ENCODE results near the gene CACFD1. TPM values are rescaled to one million over a fixed set of nuclear protein-coding genes. Genes with fewer than 3 reads are reported as not detected.

The CACFD1 gene
- total RNA-seq, 4 donors from 2014 or later = 13.2 to 68.5 (median 54.4) TPM

DNA sequence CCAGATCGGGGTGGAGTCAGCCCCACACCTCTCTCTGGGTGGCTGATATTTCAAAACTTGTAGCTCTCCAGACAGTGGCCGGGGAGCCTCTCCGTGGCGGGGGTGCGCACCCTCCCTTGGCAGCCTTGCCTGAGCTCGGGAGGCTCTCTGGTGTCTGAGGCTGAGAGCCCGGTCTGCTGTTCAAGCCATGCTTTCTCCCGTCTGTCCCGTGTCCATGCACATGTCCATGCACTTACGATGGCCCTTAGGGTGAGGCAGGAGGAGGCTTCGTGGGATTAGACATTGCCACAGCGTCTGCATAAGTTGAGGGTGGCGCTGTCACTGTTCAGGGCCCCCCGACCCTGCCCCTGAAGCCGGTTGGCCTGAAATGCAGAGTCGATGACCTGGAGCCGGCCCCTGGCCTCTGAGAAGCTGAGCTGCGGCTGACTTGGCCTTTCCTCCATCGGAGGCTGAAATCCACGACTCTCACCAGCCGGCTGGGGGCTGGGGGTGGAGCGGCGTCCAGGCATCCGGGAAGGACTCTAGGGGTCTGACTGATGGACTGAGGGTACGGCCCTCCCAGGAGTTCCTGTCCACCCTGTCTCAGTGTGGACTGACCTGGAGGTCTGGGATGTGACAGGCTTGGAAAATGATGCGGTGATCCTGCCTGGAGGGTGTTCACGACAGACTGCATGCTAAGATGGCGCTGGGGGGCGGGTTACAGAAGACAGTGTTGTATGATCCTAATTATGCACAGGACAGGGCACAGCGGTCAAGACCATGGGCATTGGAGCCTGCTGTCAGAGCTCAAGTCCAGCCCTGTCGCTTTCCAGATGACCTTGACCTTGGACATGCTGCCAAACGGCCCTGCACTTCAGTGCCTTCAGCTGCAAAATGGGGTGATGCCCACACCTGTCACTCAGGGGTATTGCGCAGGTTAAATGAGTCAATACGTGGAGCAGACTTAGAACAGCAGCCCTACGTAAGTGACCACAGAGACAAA, 37.4 kb downstream of the CACFD1 start:
- Histone ChIP-seq H3K36me3 (no peaks in the 10 kb centered on the region), H3K4me1 (peaks cover 0 to 6% (median 0%) of the 10 kb centered on the region in 4 donors), H3K9me3 (peaks cover 0 to 5% (median 0%) of the 10 kb centered on the region in 4 donors), H3K27me3 (peaks cover 0 to 5% of the 10 kb centered on the region in 2 donors), H3K27ac (no peak overlapping the region), H3K4me3 (no peak overlapping the region)
- no peak for DNase-seq
- TF ChIP-seq POLR2A (IDR thresholded peaks at IDR 0.05) (no peak), CTCF (IDR thresholded peaks at IDR 0.05) (no peak)

DNA sequence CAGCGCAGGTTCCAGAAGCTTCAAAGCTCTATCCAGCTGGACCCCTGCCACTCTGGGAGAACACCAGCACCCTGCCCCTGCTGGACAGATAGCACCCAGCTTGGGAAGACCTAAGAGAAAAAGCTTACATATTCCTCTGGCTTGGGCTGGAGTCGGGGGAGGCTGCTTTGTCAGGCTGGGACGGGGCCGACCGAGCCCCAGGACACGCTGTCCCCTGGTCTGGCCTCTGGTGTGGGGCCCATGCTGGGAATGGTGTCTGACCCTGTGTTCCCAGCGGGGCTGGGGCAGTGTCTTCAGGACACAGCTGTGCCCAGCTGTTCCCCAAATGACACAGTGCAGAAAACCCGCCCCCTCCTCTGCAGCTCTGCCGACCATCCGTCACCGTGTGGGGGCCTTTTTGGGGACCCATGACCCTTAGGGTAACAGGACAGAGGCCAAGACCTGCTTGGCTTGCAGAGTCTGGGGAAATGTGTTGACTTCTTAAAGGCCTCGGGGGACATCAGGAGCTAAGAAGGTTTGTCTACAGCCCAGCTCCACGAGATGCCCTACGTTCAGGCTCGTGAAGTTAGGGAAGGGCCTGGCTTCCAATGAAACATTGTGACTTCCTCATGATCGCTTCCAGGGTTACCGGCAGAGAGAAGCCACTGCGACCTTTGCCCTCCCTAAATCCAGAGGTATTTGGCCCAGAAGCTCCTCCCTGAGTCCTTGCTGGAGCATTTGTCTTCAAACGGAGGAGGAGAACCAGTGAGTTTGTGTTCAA, 39.5 kb downstream of the CACFD1 start:
- no peak for DNase-seq
- H3K9me3 ChIP-seq = peaks cover 0 to 5% (median 0%) of the 10 kb centered on the region in 4 donors
- H3K27me3 ChIP-seq = peaks cover 0 to 5% of the 10 kb centered on the region in 2 donors
- H3K4me1 ChIP-seq = peaks cover 0 to 6% (median 0%) of the 10 kb centered on the region in 4 donors
- TF ChIP-seq CTCF (IDR thresholded peaks at IDR 0.05) (no peak), POLR2A (IDR thresholded peaks at IDR 0.05) (no peak)
- no peak overlapping the region for H3K4me3 ChIP-seq
- peak overlapping the region in 3 of 4 donors; percentile 23 to 51 (median 38) for H3K27ac ChIP-seq
- no peaks in the 10 kb centered on the region for H3K36me3 ChIP-seq

DNA sequence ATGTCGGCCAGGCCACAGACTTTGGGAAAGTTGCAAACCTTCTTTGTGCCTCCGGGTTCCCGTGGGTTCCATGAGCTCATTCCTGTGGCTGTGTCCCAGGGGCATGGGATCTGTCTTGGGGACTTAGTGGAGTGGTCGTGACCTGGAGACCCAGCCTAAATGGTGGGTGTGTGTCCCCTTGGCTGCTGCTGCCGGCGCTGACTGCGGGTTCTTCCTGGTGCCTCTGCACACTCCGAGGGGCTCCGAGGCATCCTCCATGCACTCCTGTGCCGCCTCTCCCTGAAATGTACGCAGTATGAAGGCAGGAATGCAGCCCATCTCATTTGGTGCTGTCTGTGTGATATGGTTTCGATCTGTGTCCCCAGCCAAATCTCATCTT, 40.1 kb downstream of the CACFD1 start:
- Histone ChIP-seq H3K36me3 (no peaks in the 10 kb centered on the region), H3K4me3 (no peak overlapping the region), H3K27ac (peak overlapping the region in 3 of 4 donors; percentile 23 to 51 (median 25)), H3K4me1 (peaks cover 0 to 6% (median 0%) of the 10 kb centered on the region in 4 donors), H3K9me3 (peaks cover 0 to 5% (median 0%) of the 10 kb centered on the region in 4 donors), H3K27me3 (peaks cover 0 to 5% of the 10 kb centered on the region in 2 donors)
- TF ChIP-seq POLR2A (IDR thresholded peaks at IDR 0.05) (no peak), CTCF (IDR thresholded peaks at IDR 0.05) (no peak)
- DNase-seq = no peak

DNA sequence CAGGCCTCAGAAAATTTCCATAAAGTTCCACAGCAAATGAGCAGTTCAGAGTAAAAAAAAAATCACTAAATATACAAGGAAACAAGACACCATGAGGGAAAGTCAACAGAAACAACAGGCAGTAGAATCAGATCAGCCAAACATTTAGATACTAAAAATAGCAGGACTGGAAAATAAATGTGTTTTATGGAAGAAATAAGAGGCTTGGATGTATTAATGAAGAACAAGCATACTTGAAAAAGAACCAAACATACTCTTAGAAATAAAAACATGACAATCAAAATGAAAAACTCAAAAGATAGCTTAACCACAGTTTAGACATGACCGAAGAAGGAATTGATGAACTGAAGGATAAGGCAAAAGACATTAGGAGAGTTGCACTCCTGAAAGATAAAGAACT, 42.3 kb downstream of the CACFD1 start:
- TF ChIP-seq CTCF (IDR thresholded peaks at IDR 0.05) (no peak), POLR2A (IDR thresholded peaks at IDR 0.05) (no peak)
- no peaks in the 10 kb centered on the region for H3K36me3 ChIP-seq
- H3K9me3 ChIP-seq = peaks cover 0 to 5% (median 0%) of the 10 kb centered on the region in 4 donors
- H3K27ac ChIP-seq = no peak overlapping the region
- peaks cover 0 to 1% of the 10 kb centered on the region in 2 donors for H3K27me3 ChIP-seq
- H3K4me3 ChIP-seq = no peak overlapping the region
- H3K4me1 ChIP-seq = peaks cover 0 to 6% (median 0%) of the 10 kb centered on the region in 4 donors
- no peak for DNase-seq

DNA sequence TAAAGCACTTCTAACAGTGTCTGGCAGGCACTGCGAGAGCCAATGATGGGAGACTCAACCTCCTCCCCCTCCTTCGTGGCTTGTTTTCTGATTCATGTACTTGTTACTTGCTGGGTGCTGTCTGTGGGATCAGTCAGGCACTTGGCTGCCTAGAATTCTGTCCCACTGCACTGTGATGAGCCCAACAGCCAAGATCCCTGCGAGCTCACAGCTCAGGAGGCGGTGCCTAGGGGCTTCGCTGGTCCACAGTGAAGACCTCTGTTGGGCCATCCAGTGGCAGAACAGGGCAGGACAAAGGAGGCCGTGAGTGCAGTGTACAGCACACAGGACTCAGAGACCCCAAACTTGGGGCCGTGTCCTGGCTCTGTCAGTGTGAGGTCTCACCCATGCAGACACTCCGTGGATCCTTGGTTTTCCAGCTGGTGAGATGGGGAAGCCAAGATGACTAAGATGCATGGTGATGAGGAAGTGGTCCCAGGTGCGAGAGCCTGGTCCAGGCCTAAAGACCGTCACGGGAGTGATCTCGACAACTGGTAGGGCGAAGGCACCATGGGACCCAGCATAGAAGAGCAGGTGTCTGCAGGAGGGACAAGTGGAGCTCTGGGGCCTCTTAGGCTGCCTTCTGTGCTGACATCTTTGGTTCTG, 45.5 kb downstream of the CACFD1 start:
- no peak for TF ChIP-seq POLR2A (IDR thresholded peaks at IDR 0.05)
- no peak for TF ChIP-seq CTCF (IDR thresholded peaks at IDR 0.05)
- H3K27me3 ChIP-seq = no peaks in the 10 kb centered on the region

More for the DNA sequence above, 45.5 kb downstream of the CACFD1 start:
- Histone ChIP-seq H3K36me3 (no peaks in the 10 kb centered on the region), H3K9me3 (peaks cover 0 to 5% (median 0%) of the 10 kb centered on the region in 4 donors), H3K4me3 (no peak overlapping the region), H3K27ac (peak overlapping the region in 2 of 4 donors; percentile 22 to 27), H3K4me1 (peaks cover 0 to 13% (median 5%) of the 10 kb centered on the region in 4 donors)
- no peak for DNase-seq

Measured in Peyer's patch (tissue), 4 donors.